Endothelial cell of umbilical vein (primary cell): Measurements from ENCODE around the gene MYF6. TPM values are rescaled to one million over a fixed set of nuclear protein-coding genes. Genes with fewer than 3 reads are reported as not detected.

Experiments
- BruUV-seq: library from RNA; stranded (reverse); fragments of 400-500 nt; replicated peaks from 2 replicates; lab custom pipeline; 2021; lab: Mats Ljungman, UMichigan
- CTCF ChIA-PET: fragments of 300-600, 350-600 bp; sonication (Branson Sonifier 250); formaldehyde crosslinking; loops from one replicate; lab custom pipeline; 2021; ENCODE audit warnings: antibody characterized with exemption, inconsistent platforms; lab: Charles Lee
- POLR2A ChIA-PET: fragments of 300-600, 350-600 bp; sonication (Branson Sonifier 250); formaldehyde crosslinking; loops from one replicate; lab custom pipeline; 2021; ENCODE audit warnings: antibody characterized with exemption, inconsistent platforms; lab: Charles Lee
- DNase-seq: peaks from one replicate; pipeline ENCODE4 v3.0.0-alpha.2; 2011; ENCODE audit warnings: low read depth, low spot score
- FAIRE-seq: peaks from 2 replicates; lab custom pipeline; 2011; peaks lifted over from hg19 to GRCh38; lab: Jason Lieb, UNC
- H2AFZ ChIP-seq: 2 replicates; pipeline ENCODE4 v1.6.0; 2012; ENCODE audit warnings: low read depth, low read length, control low read depth, inconsistent platforms
- H3K27ac ChIP-seq: 2 replicates; pipeline ENCODE4 v1.5.1; 2011; ENCODE audit warnings: low read depth, mild to moderate bottlenecking, control low read depth, low read length, moderate library complexity; ENCODE audit not compliant: insufficient read depth
- H3K27me3 ChIP-seq, 2 experiments: 2 replicates each; pipeline versions ENCODE4 v1.6.0 to v1.6.1; 2011; ENCODE audit warnings: low read length in 2 of 2, mixed read lengths in 1 of 2; ENCODE audit not compliant: control insufficient read depth in 2 of 2, insufficient read depth in 2 of 2
- H3K36me3 ChIP-seq, 2 experiments: 2 replicates in 1 of 2; 3 replicates in 1 of 2; pipeline ENCODE4 v1.5.1; 2011; ENCODE audit warnings: low read length in 2 of 2, mild to moderate bottlenecking in 1 of 2, moderate library complexity in 1 of 2; ENCODE audit not compliant: control insufficient read depth in 2 of 2, insufficient read depth in 2 of 2; ENCODE audit errors: extremely low read depth in 1 of 2
- H3K4me1 ChIP-seq: 3 replicates; pipeline ENCODE4 v1.5.1; 2011; ENCODE audit warnings: mild to moderate bottlenecking, low read length; ENCODE audit not compliant: control insufficient read depth, insufficient read depth; ENCODE audit errors: extremely low read depth
- H3K4me2 ChIP-seq: 2 replicates; pipeline ENCODE4 v1.6.1; 2011; ENCODE audit warnings: low read length, control low read depth, mixed read lengths; ENCODE audit not compliant: insufficient read depth
- H3K4me3 ChIP-seq, 3 experiments: fragments of 200-600 bp in 1 of 3; sonication (generic), shearing (Covaris generic) in 1 of 3; replicated peaks in 1 of 3; 2 replicates each; pipeline ENCODE4 v1.5.1; 2011 to 2016; ENCODE audit warnings: control low read depth in 3 of 3, low read length in 3 of 3, mild to moderate bottlenecking in 2 of 3, inconsistent platforms in 1 of 3, low read depth in 1 of 3, moderate library complexity in 1 of 3; ENCODE audit not compliant: insufficient read depth in 1 of 3
- H3K79me2 ChIP-seq: 2 replicates; pipeline ENCODE4 v1.6.0; 2012; ENCODE audit warnings: low read length, inconsistent platforms; ENCODE audit not compliant: control insufficient read depth, insufficient read depth
- H3K9ac ChIP-seq: replicated peaks from 2 replicates; pipeline ENCODE3; 2011; ENCODE audit warnings: low read length, control low read depth; ENCODE audit not compliant: insufficient read depth; ENCODE audit errors: extremely low read depth
- H3K9me1 ChIP-seq: replicated peaks from 3 replicates; pipeline ENCODE4 v1.6.0; 2011; ENCODE audit warnings: mild to moderate bottlenecking, low read length; ENCODE audit not compliant: control insufficient read depth, insufficient read depth; ENCODE audit errors: extremely low read depth
- H3K9me3 ChIP-seq: replicated peaks from 2 replicates; pipeline ENCODE4 v1.5.1; 2012; ENCODE audit warnings: low read length, inconsistent platforms; ENCODE audit not compliant: control insufficient read depth, insufficient read depth
- H4K20me1 ChIP-seq: replicated peaks from 2 replicates; pipeline ENCODE3; 2011; ENCODE audit warnings: mild to moderate bottlenecking, low read length; ENCODE audit not compliant: control insufficient read depth, insufficient read depth; ENCODE audit errors: extremely low read depth
- EZH2 ChIP-seq: IDR thresholded peaks from 2 replicates; pipeline ENCODE4 v1.6.1; 2012; ENCODE audit warnings: borderline replicate concordance, low read depth, mild to moderate bottlenecking, moderate library complexity, low read length, inconsistent platforms; ENCODE audit not compliant: severe bottlenecking
- FOS ChIP-seq: IDR thresholded peaks from 2 replicates; pipeline ENCODE4 v1.6.1; 2011; ENCODE audit warnings: mild to moderate bottlenecking, low read length, moderate library complexity, borderline replicate concordance; ENCODE audit not compliant: insufficient read depth
- GATA2 ChIP-seq: IDR thresholded peaks from 2 replicates; pipeline ENCODE4 v1.7.0; 2011; ENCODE audit warnings: low read depth, mild to moderate bottlenecking, moderate library complexity, mixed read lengths, low read length; ENCODE audit not compliant: insufficient read length, insufficient read depth
- JUN ChIP-seq: IDR thresholded peaks from 2 replicates; pipeline ENCODE4 v1.6.1; 2011; ENCODE audit warnings: borderline replicate concordance, low read depth; ENCODE audit not compliant: insufficient read length, insufficient read depth
- MAX ChIP-seq: IDR thresholded peaks from 2 replicates; pipeline ENCODE4 v1.6.1; 2011; ENCODE audit not compliant: insufficient read depth, insufficient read length
- MYC ChIP-seq: IDR thresholded peaks from one replicate; pipeline ENCODE4 v1.6.1; 2011; ENCODE audit warnings: mild to moderate bottlenecking, low read depth, low read length
- POLR2A ChIP-seq: IDR thresholded peaks from 2 replicates; pipeline ENCODE4 v1.6.1; 2012; ENCODE audit warnings: low read depth, mild to moderate bottlenecking, control low read depth, low read length
- POLR2AphosphoS5 ChIP-seq: IDR thresholded peaks from 2 replicates; pipeline ENCODE4 v1.6.1; 2012; ENCODE audit warnings: low read depth, mild to moderate bottlenecking, control low read depth, low read length, moderate library complexity; ENCODE audit not compliant: insufficient read depth
- dilution Hi-C: fragments of 300-500 bp; cut with MboI; formaldehyde crosslinking; loops from one replicate; pipeline ENCODE4 v1.15.0; 2019; ENCODE audit warnings: low sequenced_read_pairs; ENCODE audit not compliant: extremely low pct_ligation_motif_present
- intact Hi-C: fragments of 100-400 bp; cut with micrococcal nuclease; formaldehyde crosslinking; loops from one replicate; pipeline ENCODE4 v1.10.0; 2022
- polyA plus RNA-seq, 4 experiments: library from polyadenylated mRNA; depleted of rRNA in 3 of 4; stranded (reverse) in 3 of 4; unstranded in 1 of 4; fragments of >200 nt; gene quantifications; 2 replicates each; pipeline versions ENCODE4 v1.2.1 to v1.2.3, GENCODE V29; 2011 to 2012; ENCODE audit warnings: missing spikeins in 1 of 4
- total RNA-seq: library from RNA; stranded (reverse); gene quantifications from 2 replicates; pipeline ENCODE4 v1.2.3, GENCODE V29; 2021
- TF ChIP-seq, protein P1 (sequence below), 2 donors: IDR thresholded peaks; 1 replicate in 1 of 2; 2 replicates in 1 of 2; pipeline ENCODE4 v1.5.1; 2011; ENCODE audit warnings: low read length in 2 of 2, mild to moderate bottlenecking in 2 of 2, moderate library complexity in 2 of 2, control low read depth in 1 of 2, inconsistent platforms in 1 of 2, low read depth in 1 of 2; ENCODE audit not compliant: insufficient read depth in 1 of 2; ENCODE audit errors: extremely low read depth in 1 of 2

MYF6 gene
- total and polyA plus RNA-seq, 2 donors (not counting 3 experiments of a cell fraction or from before 2014, with no cell fraction given): not detected

GRCh38 chr12:80710727-80711449 is 3.5 kb downstream of the MYF6 start:
- FAIRE-seq: no peak
- H4K20me1 ChIP-seq: no peaks in the 10 kb centered on the region
- H3K9me3 ChIP-seq: no peaks in the 10 kb centered on the region
- ChIA-PET CTCF (interaction anchor here (1.4 kb wide), 1 partner anchor 10 kb away, joined by 4 read pairs; no protein-coding TSS in a partner anchor), POLR2A (no interaction called here)
- dilution Hi-C loops (no loop called here), intact Hi-C loops (no loop called here)
- H3K4me3 ChIP-seq: no peak overlapping the region
- H3K36me3 ChIP-seq: no peaks in the 10 kb centered on the region
- no peak for DNase-seq
- H3K9me1 ChIP-seq: no peaks in the 10 kb centered on the region
- H2AFZ ChIP-seq: no peak overlapping the region
- no peak overlapping the region for H3K9ac ChIP-seq
- no TSS peak for BruUV-seq
- no peaks in the 10 kb centered on the region for H3K27me3 ChIP-seq
- no peak overlapping the region for H3K27ac ChIP-seq
- no peaks in the 10 kb centered on the region for H3K79me2 ChIP-seq
- H3K4me1 ChIP-seq: no peaks in the 10 kb centered on the region
- H3K4me2 ChIP-seq: no peak overlapping the region
- TF ChIP-seq GATA2 (no peak), MYC (no peak), MAX (no peak), FOS (no peak), JUN (no peak)

- POLR2A ChIA-PET: no interaction called here
These were observed 4.4 kb downstream of the MYF6 start for GRCh38 chr12:80711866-80712265.

More at GRCh38 chr12:80711866-80712265, 4.4 kb downstream of the MYF6 start:
- no peaks in the 10 kb centered on the region for H3K27me3 ChIP-seq
- CTCF ChIA-PET: no interaction called here
- no peaks in the 10 kb centered on the region for H3K79me2 ChIP-seq
- no peaks in the 10 kb centered on the region for H3K4me1 ChIP-seq
- H3K9ac ChIP-seq: no peak overlapping the region
- H3K4me3 ChIP-seq: no peak overlapping the region
- dilution Hi-C loops: no loop called here
- FAIRE-seq (no peak), DNase-seq (peak; percentile 25)
- no peaks in the 10 kb centered on the region for H3K9me3 ChIP-seq
- BruUV-seq: no TSS peak
- H3K4me2 ChIP-seq: no peak overlapping the region
- H4K20me1 ChIP-seq: no peaks in the 10 kb centered on the region
- no peak overlapping the region for H3K27ac ChIP-seq
- TF ChIP-seq FOS: no peak
- TF ChIP-seq EZH2: no peak
- no peak for TF ChIP-seq GATA2
- TF ChIP-seq MAX: no peak
- no peak for TF ChIP-seq MYC
- TF ChIP-seq, protein P1, sequence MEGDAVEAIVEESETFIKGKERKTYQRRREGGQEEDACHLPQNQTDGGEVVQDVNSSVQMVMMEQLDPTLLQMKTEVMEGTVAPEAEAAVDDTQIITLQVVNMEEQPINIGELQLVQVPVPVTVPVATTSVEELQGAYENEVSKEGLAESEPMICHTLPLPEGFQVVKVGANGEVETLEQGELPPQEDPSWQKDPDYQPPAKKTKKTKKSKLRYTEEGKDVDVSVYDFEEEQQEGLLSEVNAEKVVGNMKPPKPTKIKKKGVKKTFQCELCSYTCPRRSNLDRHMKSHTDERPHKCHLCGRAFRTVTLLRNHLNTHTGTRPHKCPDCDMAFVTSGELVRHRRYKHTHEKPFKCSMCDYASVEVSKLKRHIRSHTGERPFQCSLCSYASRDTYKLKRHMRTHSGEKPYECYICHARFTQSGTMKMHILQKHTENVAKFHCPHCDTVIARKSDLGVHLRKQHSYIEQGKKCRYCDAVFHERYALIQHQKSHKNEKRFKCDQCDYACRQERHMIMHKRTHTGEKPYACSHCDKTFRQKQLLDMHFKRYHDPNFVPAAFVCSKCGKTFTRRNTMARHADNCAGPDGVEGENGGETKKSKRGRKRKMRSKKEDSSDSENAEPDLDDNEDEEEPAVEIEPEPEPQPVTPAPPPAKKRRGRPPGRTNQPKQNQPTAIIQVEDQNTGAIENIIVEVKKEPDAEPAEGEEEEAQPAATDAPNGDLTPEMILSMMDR (IDR thresholded peaks at IDR 0.05; ENCODE audit: extremely low read depth in 1 of 2, insufficient read depth in 1 of 2, low read depth in 1 of 2, low read length in 2 of 2): no peak
- no peak for TF ChIP-seq POLR2AphosphoS5
- no peak for TF ChIP-seq JUN
- TF ChIP-seq POLR2A: no peak
- H2AFZ ChIP-seq: no peak overlapping the region
- H3K9me1 ChIP-seq: no peaks in the 10 kb centered on the region
- H3K36me3 ChIP-seq: no peaks in the 10 kb centered on the region
- intact Hi-C loops: no loop called here
